ENCODE data around the gene ARHGAP32. TPM values are rescaled to one million over a fixed set of nuclear protein-coding genes. Genes with fewer than 3 reads are reported as not detected.

ARHGAP32 gene
- total RNA-seq, 1 donor from 2014 or later, result 38.4 TPM

DNA sequence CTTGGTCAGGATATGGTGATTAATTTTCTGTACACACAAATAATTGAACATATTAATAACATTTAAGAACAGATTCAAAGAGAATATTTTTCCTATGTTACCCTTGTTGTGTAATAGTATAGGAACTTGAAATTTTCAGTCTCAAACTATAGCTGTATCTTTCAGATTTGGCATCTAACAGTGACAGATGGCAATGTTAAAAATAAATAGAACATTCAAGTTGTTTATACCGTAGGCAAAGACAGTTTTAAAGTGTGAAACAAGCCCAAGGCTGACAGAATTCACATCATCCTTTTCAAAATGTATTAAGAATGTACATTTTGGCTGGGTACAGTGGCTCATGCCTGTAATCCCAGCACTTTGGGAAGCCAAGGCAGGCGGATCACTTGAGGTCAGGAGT is 156.9 kb downstream of the ARHGAP32 start:
- H3K4me3 Mint-ChIP-seq, result no peak overlapping the region
- peaks cover 61% of the 10 kb centered on the region for H3K36me3 Mint-ChIP-seq (ENCODE audit: low read depth)
- no peak overlapping the region for H3K27ac Mint-ChIP-seq (ENCODE audit: unreplicated experiment)
- peaks cover 12% of the 10 kb centered on the region for H3K9me3 Mint-ChIP-seq
- TF ChIP-seq, protein P1, sequence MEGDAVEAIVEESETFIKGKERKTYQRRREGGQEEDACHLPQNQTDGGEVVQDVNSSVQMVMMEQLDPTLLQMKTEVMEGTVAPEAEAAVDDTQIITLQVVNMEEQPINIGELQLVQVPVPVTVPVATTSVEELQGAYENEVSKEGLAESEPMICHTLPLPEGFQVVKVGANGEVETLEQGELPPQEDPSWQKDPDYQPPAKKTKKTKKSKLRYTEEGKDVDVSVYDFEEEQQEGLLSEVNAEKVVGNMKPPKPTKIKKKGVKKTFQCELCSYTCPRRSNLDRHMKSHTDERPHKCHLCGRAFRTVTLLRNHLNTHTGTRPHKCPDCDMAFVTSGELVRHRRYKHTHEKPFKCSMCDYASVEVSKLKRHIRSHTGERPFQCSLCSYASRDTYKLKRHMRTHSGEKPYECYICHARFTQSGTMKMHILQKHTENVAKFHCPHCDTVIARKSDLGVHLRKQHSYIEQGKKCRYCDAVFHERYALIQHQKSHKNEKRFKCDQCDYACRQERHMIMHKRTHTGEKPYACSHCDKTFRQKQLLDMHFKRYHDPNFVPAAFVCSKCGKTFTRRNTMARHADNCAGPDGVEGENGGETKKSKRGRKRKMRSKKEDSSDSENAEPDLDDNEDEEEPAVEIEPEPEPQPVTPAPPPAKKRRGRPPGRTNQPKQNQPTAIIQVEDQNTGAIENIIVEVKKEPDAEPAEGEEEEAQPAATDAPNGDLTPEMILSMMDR (conservative IDR thresholded peaks at IDR 0.05), result no peak
- H3K4me1 Mint-ChIP-seq, result no peaks in the 10 kb centered on the region
- H3K27me3 Mint-ChIP-seq (ENCODE audit: low read depth), result no peaks in the 10 kb centered on the region
- DNase-seq (ENCODE audit: low read depth, low spot score), result no peak

DNA sequence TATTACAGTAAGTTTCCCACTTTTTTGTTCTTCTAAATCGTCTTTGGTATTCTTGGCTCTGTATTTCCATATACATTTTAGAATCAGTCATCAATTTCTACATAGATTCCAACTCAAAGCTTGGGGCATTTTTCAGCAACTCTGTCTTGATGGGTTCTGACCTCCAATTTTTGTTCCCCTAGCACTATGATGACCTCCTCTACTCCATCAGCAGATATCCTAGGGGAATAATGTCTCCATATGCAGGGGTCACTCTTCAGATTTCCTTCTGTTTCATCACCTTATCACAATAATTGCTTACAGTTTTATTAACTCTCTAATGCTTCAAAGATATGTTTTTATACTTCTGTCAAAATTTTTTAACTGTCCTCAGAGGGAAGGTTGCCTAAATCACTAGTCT is 158.1 kb downstream of the ARHGAP32 start:
- Mint-ChIP-seq H3K4me3 (no peak overlapping the region), H3K27ac (ENCODE audit: unreplicated experiment) (no peak overlapping the region), H3K27me3 (ENCODE audit: low read depth) (no peaks in the 10 kb centered on the region), H3K4me1 (no peaks in the 10 kb centered on the region), H3K36me3 (ENCODE audit: low read depth) (peaks cover 56% of the 10 kb centered on the region), H3K9me3 (peaks cover 10% of the 10 kb centered on the region)
- DNase-seq (ENCODE audit: low read depth, low spot score), result no peak
- TF ChIP-seq, protein P1 (conservative IDR thresholded peaks at IDR 0.05), result no peak

DNA sequence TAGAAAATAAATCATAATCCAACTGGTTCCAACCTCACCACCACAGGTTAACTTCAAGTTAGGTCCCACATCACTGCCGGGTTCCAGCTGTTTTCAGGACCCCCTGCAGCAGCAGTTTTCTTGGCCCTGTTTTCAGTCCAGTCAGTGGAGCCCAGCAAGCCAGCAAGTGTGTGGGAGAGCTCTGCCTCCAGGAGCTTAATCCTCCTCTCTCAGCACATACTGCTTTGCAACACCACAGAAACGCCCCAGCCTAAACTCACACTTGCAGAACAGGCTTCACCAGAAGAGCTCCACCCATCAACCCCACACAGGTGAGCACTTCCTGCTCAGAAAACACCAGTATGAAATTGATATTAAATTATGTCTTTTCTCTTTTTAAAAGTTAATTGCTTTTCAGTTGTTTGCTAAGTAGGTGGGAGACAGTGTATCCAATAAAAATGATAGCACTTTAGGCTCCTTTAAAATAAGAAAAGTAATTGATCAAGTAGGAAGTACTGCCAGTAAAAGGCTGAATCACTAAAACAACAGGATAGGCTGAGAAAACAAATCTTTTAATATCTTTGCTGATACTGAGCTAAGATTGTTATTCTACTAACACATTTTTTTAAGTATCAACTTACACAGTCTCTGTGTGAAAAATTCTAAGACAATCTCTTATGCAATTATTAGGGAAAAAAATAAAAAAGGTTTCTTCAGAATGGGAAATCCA is 168.0 kb downstream of the ARHGAP32 start:
- Mint-ChIP-seq H3K27me3 (ENCODE audit: low read depth) (no peaks in the 10 kb centered on the region), H3K27ac (ENCODE audit: unreplicated experiment) (no peak overlapping the region), H3K9me3 (peaks cover 4% of the 10 kb centered on the region), H3K36me3 (ENCODE audit: low read depth) (peaks cover 4% of the 10 kb centered on the region), H3K4me3 (no peak overlapping the region), H3K4me1 (peaks cover 5% of the 10 kb centered on the region)
- TF ChIP-seq, protein P1 (conservative IDR thresholded peaks at IDR 0.05), result no peak
- no peak for DNase-seq (ENCODE audit: low read depth, low spot score)

DNA sequence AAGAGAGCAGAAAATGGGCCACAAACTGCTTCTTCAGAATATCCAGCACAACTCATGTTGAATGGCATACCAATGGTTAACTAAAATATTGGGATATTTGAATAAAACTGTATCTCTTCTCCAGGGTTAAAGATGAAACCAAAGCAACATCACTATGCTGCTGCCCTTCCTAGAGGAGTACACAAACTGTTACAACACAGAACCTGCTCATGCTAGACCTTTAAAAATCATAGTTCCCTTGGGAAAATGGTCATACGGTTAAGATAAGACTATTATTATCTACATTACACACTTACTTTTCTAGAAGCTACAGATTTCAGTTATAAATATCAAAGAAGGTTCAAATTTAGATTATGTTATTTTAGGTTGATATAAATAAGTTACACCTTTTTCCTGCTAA is 170.8 kb downstream of the ARHGAP32 start:
- H3K4me1 Mint-ChIP-seq, result peaks cover 5% of the 10 kb centered on the region
- TF ChIP-seq, protein P1 (conservative IDR thresholded peaks at IDR 0.05), result no peak
- no peaks in the 10 kb centered on the region for H3K27me3 Mint-ChIP-seq (ENCODE audit: low read depth)
- no peak overlapping the region for H3K4me3 Mint-ChIP-seq
- no peak overlapping the region for H3K27ac Mint-ChIP-seq (ENCODE audit: unreplicated experiment)
- H3K9me3 Mint-ChIP-seq, result no peaks in the 10 kb centered on the region
- DNase-seq (ENCODE audit: low read depth, low spot score), result no peak
- no peaks in the 10 kb centered on the region for H3K36me3 Mint-ChIP-seq (ENCODE audit: low read depth)

DNA sequence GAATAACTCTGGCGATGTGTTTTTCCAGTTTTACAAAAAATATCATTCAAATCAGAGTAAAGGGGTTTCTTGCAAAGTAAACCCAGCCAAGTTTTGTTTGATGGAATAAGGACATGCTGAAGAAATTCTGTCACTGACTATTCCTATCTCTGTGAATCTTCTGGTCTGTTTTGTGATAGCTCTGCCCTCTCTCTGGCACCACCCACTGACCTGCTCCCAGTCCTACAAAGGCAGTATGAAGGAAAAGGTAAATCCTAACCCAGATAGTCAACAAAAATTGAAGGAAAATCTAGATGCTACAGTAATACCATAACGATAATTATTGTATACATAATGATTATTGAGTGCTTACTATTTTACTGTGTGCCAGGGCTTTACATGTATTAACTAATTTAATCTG is 173.1 kb downstream of the ARHGAP32 start:
- H3K4me1 Mint-ChIP-seq, result peaks cover 5% of the 10 kb centered on the region
- no peak overlapping the region for H3K27ac Mint-ChIP-seq (ENCODE audit: unreplicated experiment)
- H3K36me3 Mint-ChIP-seq (ENCODE audit: low read depth), result no peaks in the 10 kb centered on the region
- H3K4me3 Mint-ChIP-seq, result no peak overlapping the region
- TF ChIP-seq, protein P1 (conservative IDR thresholded peaks at IDR 0.05), result no peak
- H3K9me3 Mint-ChIP-seq, result no peaks in the 10 kb centered on the region
- DNase-seq (ENCODE audit: low read depth, low spot score), result no peak
- no peaks in the 10 kb centered on the region for H3K27me3 Mint-ChIP-seq (ENCODE audit: low read depth)

Measured in neural crest cell (in vitro differentiated cells).